Neutrophil (primary cell): Measurements from ENCODE around the gene BABAM2.
A peak's percentile ranks its signal among the peaks of the same experiment; 100 is the strongest.

Experiments
- H3K27ac ChIP-seq: fragments of 200-600 bp; sonication (generic); 2 replicates; pipeline ENCODE4 v1.5.1; 2016; ENCODE audit warnings: mild to moderate bottlenecking, moderate library complexity
- H3K27me3 ChIP-seq: fragments of 200-600 bp; sonication (generic); 2 replicates; pipeline ENCODE4 v1.6.0; 2016; ENCODE audit warnings: mild to moderate bottlenecking
- H3K36me3 ChIP-seq: fragments of 200-600 bp; sonication (generic); 2 replicates; pipeline ENCODE4 v1.5.1; 2017
- H3K4me1 ChIP-seq, 2 experiments: fragments of 200-600 bp in 1 of 2; sonication (generic) in 1 of 2; 1 replicate in 1 of 2; 2 replicates in 1 of 2; pipeline versions ENCODE4 v1.5.1 to v1.6.1; 2013 to 2016; ENCODE audit warnings: low read depth in 1 of 2, low read length in 1 of 2, mild to moderate bottlenecking in 1 of 2, moderate library complexity in 1 of 2; ENCODE audit not compliant: control insufficient read depth in 1 of 2, insufficient read depth in 1 of 2
- H3K4me3 ChIP-seq, 2 experiments: fragments of 200-600 bp in 1 of 2; sonication (generic) in 1 of 2; 1 replicate in 1 of 2; 2 replicates in 1 of 2; pipeline ENCODE4 v1.5.1; 2013 to 2016; ENCODE audit warnings: low read depth in 1 of 2, low read length in 1 of 2, mild to moderate bottlenecking in 1 of 2, moderate library complexity in 1 of 2
- H3K9me3 ChIP-seq: fragments of 200-600 bp; sonication (generic); 2 replicates; pipeline ENCODE4 v1.5.1; 2016
- TF ChIP-seq, protein P1 (sequence below): fragments of 200-600 bp; sonication (generic); IDR thresholded peaks from 2 replicates; pipeline ENCODE4 v1.5.1; 2016; ENCODE audit warnings: antibody characterized with exemption

The BABAM2 gene

DNA sequence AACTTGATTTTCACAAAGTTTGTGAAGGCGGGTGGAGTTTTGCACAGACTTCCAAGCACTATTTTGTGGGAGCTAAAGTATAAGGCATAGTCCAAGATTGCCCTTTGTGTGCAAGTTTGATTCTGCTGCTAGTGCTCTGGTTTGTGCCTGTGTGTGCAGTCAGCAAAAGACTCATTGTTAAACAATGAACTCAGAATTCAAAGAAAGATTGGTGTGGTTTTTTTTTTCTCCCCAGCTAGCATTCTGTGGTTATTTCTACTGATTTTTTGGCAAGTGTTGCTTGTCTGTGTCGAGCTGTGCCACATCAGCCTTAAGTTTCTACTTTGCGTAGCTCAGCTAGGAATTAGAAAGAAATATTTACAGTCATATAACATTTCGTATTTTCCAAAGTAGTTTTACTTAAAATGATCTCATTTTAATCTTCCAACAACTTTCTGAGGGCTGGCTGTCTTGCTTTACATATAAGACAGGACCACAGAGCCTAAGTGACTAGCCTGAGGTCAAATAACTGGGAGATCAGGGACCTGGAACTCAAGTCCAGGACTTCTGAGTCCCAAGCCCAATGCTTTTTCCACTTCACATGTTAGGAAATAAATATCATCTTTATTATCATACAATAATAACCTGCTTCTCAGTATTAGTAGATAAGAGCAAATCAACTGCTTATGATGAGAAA lies 69.8 kb downstream of the BABAM2 start:
- Histone ChIP-seq H3K27me3 (no peaks in the 10 kb centered on the region), H3K4me1 (peaks cover 55% of the 10 kb centered on the region in 2 experiments), H3K9me3 (no peaks in the 10 kb centered on the region), H3K36me3 (no peaks in the 10 kb centered on the region), H3K4me3 (no peak overlapping the region), H3K27ac (peak overlapping the region; percentile 88)
- TF ChIP-seq, protein P1, sequence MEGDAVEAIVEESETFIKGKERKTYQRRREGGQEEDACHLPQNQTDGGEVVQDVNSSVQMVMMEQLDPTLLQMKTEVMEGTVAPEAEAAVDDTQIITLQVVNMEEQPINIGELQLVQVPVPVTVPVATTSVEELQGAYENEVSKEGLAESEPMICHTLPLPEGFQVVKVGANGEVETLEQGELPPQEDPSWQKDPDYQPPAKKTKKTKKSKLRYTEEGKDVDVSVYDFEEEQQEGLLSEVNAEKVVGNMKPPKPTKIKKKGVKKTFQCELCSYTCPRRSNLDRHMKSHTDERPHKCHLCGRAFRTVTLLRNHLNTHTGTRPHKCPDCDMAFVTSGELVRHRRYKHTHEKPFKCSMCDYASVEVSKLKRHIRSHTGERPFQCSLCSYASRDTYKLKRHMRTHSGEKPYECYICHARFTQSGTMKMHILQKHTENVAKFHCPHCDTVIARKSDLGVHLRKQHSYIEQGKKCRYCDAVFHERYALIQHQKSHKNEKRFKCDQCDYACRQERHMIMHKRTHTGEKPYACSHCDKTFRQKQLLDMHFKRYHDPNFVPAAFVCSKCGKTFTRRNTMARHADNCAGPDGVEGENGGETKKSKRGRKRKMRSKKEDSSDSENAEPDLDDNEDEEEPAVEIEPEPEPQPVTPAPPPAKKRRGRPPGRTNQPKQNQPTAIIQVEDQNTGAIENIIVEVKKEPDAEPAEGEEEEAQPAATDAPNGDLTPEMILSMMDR, result no peak

- H3K4me1 ChIP-seq, result peaks cover 39% of the 10 kb centered on the region in 2 experiments
- H3K27ac ChIP-seq, result no peak overlapping the region
- no peaks in the 10 kb centered on the region for H3K36me3 ChIP-seq
- H3K9me3 ChIP-seq, result no peaks in the 10 kb centered on the region
- H3K4me3 ChIP-seq, result no peak overlapping the region
- no peaks in the 10 kb centered on the region for H3K27me3 ChIP-seq
- TF ChIP-seq, protein P1, result no peak
Observed at GRCh38 chr2:27962006-27962405, 71.5 kb downstream of the BABAM2 start.

GRCh38 chr2:27963472-27963871 lies 72.9 kb downstream of the BABAM2 start:
- H3K27me3 ChIP-seq, result no peaks in the 10 kb centered on the region
- H3K4me1 ChIP-seq, result peaks cover 24 to 25% of the 10 kb centered on the region in 2 experiments
- no peaks in the 10 kb centered on the region for H3K36me3 ChIP-seq
- TF ChIP-seq, protein P1, result no peak
- no peak overlapping the region for H3K4me3 ChIP-seq
- no peaks in the 10 kb centered on the region for H3K9me3 ChIP-seq
- no peak overlapping the region for H3K27ac ChIP-seq

DNA sequence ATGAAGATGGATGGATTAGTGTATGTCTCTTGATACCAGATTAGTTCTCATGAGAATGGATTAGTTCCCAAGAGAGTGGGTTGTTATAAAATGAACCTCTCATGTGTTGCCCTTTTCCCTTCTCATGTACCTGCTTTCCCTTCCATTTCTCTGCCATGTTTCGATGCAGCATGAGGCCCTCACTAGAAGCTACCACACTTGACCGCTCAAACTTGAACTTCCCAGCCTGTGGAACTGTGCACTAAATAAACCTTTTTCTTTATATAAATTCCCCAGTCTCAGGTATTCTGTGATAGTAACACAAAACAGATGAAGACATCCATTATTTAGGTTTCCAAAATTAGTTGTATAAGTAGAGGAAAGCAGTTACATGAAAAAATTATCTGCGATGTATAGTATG lies 73.5 kb downstream of the BABAM2 start:
- H3K4me3 ChIP-seq, result no peak overlapping the region
- no peaks in the 10 kb centered on the region for H3K9me3 ChIP-seq
- no peaks in the 10 kb centered on the region for H3K36me3 ChIP-seq
- no peak overlapping the region for H3K27ac ChIP-seq
- peaks cover 18 to 19% of the 10 kb centered on the region in 2 experiments for H3K4me1 ChIP-seq
- no peaks in the 10 kb centered on the region for H3K27me3 ChIP-seq
- TF ChIP-seq, protein P1, result no peak

DNA sequence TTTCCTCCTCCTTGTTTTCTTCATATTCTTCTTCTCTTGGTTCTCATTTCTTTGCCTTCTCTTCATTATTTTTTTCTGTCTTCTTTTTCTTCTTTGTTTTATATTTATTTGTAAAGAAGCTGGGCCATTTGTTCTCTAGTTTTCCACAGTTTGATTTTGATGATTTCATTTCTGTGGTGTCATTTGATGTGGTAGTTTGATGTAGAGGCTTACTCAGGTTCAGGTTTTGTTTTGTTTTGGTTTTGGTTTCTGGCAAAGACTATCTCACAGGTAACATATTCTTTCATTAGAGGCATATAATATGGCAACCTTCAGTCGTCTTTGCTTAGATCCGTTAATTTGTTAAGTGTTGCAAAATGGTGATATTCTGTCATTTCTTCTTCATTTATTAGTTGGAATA lies 75.3 kb downstream of the BABAM2 start:
- TF ChIP-seq, protein P1, result no peak
- Histone ChIP-seq H3K9me3 (no peaks in the 10 kb centered on the region), H3K36me3 (no peaks in the 10 kb centered on the region), H3K27ac (no peak overlapping the region), H3K4me1 (peaks cover under 1 to 2% of the 10 kb centered on the region in 2 experiments), H3K27me3 (no peaks in the 10 kb centered on the region), H3K4me3 (no peak overlapping the region)
